ENCODE data around the gene BBS4.
"Not testable (repeated sequence)": the region's sequence is repeated elsewhere in the genome, so short reads cannot be mapped to it uniquely, and the experiment has no call there.

The BBS4 gene, protein sequence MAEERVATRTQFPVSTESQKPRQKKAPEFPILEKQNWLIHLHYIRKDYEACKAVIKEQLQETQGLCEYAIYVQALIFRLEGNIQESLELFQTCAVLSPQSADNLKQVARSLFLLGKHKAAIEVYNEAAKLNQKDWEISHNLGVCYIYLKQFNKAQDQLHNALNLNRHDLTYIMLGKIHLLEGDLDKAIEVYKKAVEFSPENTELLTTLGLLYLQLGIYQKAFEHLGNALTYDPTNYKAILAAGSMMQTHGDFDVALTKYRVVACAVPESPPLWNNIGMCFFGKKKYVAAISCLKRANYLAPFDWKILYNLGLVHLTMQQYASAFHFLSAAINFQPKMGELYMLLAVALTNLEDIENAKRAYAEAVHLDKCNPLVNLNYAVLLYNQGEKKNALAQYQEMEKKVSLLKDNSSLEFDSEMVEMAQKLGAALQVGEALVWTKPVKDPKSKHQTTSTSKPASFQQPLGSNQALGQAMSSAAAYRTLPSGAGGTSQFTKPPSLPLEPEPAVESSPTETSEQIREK
- total RNA-seq, result 12.0 to 20.3 (median 18.6) reads per million in 4 donors

DNA sequence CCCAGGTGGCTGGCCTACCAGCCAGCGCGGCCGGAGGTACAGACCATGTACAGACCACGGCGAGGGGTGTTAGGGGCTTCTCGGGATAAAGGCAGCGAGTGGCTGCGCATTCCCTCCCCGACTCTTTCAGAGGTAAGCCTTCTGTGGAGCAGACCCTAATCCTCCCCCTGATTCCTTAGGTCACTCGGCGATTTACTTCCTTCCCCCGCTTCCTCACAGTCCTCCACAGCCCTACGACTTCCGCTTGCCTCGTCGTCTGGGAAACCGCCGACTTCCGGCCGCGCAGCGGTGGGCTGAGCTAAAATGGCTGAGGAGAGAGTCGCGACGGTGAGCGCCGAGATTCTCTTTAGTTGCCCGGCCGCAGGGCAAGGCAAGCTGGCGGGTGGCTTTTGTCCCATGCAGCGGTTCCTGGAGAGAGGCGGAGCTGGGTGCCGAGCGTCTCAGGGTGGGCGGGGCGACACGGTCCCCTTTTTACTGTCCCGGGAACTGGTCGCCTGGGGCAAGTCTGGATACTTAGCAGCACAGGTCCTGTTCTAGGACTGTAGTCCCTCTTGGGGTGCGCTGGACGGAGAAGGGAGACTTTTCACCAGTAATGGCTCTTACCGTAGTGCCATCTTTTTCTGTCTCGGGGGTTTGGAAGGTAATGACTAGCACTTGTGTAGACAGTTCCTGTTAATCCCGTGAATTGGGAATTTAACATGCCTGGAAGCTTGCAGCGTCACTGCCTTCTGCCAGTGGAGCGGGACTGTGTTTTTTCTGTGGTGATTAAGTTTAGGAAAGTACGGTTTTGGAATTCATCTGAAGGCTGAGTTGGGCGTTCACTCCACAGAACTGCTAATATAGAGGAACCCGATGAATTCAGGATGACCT lies at the start of gene BBS4, which contains the start of gene HIGD2B:
TSS of gene BBS4 (plus strand) at position 283 of the 870 bp plus-strand sequence. CDS start at position 304, 21 bp downstream.
TSS of gene HIGD2B (minus strand) at position 258 of the 870 bp plus-strand sequence. CDS start 9,808 bp downstream, outside the sequence.
- DNase-seq, result peak; percentile 65 to 90 (median 76)

DNA sequence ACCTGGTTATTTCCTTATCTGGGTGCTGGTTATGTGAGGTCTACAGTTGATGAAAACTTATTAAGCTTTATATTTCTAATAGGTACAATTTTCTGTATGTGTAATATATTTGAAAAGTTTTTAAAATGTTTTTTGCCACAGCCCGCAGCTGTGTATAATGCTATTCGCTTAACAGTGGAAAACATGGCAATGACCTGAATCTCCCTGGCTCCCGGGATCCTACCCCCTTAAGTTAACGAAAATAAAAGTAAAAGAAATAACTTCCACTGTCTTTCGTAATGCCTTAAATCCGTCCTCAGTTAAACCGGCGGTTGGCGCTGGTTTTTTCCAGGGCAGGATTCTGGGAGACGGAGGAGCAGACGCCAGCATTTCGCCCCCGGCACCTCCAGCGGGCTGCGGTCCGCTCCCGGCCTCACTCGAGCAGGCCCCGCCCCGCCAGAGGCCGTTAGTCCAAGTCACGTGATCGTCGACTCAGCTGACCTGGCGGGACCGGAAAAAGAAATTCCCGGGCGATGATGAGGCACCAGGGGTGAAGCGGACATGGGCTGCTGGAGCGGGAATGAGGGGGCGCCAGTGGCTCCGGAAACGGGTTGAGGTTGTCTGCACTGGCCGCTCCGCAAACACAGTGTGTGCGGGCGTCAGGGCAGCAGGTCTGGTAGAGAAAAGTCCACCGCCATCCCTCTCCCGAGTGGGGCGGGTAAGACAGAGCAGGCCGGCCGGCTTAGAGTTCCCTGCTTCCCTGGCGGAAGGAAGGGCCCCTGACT lies 49.3 kb upstream of the BBS4 start:
- peak; percentile 35 to 76 (median 41) for DNase-seq

DNA sequence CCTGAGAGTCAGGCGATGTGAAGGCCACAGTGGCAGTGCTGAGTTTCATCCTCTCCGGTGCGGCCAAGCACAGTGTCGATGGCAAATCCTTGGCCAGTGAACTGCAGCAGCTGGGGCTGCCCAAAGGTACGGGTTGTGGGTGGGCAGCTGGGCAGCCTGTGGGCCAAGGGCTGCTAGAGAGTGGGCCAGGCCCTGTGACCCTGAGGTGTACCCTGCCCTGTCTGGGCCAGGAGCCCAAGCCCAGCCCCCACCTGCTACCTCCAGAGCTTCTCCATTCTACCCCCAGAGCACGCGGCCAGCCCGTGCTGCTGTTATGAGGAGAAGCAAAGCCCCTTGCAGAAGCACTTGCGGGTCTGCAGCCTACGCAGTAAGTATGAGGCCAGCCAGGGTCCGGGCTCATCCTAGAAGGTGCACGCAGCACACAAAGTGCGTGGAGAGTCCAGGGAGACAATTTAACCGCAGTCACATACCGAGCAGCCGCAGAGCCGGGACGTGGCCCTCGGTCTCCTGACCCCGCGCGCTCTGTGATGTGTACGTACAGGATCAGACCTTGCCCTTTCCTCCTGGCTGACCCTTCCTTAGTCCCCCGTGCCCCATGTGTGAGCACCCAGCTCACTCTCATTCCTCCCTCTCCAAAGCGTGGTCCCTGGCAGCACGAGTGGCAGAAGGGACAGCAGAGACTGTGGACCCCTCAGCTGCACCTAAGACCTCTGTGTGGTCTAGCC lies 46.1 kb upstream of the BBS4 start:
- DNase-seq, result not testable (repeated sequence)

DNA sequence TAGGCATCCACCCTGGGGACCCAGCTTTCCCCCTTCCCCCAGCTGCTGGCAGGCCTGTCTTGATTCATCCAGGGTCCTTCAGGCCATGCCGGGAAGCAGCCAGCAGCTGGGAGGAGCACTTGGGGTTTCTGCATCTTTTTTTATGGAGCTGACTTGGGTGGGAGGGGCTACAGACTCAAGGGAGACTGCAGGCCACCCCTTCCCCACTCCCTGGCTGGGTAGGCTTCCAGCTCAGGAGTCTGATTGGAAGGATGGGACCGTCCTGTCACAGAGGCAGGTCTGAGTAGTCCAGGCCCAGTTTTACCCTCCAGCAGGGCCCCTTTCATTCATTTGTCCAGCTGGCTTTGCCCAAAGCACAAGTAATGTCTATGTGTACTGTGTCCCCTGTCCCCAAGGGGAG lies 43.7 kb upstream of the BBS4 start:
- not testable (repeated sequence) for DNase-seq

DNA sequence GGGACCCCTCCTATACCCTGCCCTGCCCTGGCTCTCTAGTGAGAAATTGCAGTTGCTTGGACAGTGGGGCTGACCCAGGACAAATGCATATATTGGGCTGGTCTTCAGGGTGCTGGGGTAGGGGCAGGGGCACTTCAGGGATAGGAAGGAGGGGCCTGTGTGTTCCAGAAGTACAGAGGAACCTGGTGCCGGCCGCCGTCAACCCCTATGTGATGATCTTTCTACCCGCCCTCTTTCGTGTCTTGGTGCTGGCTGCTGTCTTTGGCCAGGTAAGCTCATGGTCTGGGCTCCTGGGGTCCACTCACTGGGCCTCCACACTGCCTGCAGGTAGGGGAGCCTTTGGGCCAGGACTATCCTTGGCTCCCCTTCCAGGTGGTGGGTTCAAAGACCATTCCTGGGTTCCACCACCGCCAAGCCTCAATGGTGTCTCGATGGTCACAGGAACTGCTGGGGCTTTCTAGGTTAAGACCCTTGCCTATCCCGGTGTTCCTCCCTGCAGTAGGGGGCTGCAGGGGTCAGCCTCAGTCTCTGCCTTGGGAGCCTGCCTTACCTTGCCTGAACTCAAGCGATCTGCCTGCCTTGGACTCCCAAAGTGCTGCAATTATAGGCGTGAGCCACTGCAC lies 37.3 kb upstream of the BBS4 start:
- DNase-seq, result not testable (repeated sequence)

DNA sequence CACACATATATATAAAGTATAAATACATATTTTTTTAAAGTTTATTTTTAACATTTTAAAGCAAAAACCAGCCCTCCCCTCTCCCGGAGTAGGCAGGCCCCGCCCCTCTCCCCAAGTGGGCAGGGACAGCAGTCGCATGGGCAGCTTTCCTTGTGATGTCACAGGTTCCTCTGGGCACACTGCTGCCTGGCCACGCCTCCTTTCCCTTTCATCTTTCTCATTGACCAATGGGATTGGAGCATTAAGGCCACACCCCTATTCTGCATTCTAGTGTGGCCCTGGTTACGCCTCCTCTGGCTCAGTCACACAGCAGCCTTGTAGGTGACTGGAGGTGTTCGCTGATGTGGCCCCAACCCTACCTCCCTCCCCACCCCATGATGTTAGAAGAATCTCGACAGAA lies 31.6 kb upstream of the BBS4 start, which contains the start of gene GOLGA6B:
TSS of gene GOLGA6B (plus strand) at position 301 of the 400 bp plus-strand sequence. CDS start at position 342, 41 bp downstream.
- DNase-seq, result not testable (repeated sequence)

DNA sequence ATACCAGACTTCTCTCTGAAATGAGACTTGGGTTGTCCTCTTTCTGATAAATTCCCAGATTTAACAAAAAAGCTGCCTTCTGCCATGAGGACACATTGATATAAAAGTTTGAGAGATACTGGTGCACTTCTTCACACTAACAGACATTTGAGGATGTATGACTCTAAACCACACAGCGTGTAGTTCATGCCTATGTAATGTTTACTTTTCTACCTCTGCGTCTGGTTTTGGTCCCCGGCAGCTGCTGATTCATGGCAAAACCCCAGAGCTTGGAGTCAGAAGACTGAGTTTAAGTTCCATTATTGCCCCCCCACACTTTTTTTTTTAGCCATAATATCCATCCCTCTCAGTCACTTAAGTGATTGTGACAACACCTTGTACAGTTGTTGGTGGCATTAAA lies 30.0 kb upstream of the BBS4 start:
- DNase-seq, result not testable (repeated sequence)

DNA sequence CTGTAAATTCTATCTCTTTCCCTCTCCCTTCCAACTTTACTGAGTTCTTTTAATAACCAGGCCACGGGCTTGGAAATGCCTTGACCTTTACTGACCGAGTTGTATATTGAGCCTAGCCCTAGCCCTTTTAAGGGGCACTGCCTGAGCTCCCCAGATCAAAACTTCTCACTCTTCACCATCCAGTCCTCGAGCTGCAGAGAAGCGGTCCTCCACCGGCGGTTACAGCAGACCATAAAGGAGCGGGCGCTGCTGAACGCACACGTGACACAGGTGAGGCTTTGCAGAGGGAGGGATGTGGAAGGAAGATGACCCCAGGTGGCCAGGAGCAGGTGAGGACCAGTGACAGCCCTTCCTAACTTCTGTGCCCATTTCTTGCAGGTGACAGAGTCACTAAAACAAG lies 24.9 kb upstream of the BBS4 start:
- not testable (repeated sequence) for DNase-seq

DNA sequence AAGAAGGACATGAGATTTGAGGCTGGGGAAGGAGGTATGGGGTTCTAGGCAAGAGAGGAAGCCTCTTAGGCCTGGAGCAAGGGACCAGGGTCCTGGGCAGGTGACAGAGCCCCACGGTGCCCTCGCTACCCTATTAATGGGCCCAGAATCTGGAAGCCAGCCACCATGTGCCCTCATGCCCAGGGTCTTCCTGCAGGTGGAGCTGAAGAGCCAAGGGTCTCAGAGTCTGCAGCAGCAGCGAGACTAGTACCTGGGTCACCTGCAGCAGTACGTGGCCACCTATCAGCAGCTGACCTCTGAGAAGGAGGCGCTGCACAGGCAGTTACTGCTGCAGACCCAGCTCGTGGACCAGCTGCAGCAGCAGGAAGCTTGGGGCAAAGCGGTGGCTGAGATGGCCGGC lies 22.1 kb upstream of the BBS4 start:
- DNase-seq, result not testable (repeated sequence)

DNA sequence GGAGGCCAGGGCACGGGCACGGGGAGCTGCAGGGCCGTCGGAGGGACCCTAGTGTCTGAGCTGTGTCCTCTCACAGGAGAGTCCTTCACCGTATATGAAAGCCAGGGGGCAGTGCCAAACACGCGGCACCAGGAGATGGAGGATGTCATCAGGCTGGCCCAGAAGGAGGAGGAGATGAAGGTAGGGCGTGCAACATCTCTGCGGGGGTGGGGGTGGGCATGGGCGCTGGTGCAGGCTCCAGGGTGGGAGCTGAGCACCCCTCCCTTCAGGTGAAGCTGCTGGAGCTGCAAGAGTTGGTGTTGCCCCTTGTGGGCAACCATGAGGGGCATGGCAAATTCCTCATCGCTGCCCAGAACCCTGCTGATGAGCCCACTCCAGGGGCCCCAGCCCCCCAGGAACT lies 20.3 kb upstream of the BBS4 start:
- not testable (repeated sequence) for DNase-seq

DNA sequence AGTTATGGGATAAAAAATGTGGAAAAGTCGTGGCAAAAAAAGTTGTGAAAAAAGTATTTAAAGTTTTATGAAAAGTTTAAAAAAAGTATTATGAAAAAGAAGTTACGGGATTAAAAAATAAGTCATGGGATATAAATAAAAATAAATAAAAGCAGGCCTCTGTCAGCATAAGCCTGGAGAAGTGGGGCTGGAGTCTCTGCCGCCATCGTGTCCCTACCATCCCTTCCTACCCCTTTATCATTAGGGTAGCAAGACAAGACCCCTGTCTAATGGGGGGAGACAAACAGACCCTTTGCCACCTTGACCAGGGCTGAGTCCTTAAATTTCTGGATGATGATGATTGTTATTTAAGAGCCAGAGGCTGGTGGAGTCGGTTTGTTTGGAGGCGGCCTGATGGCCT lies 16.2 kb upstream of the BBS4 start:
- DNase-seq, result not testable (repeated sequence)

DNA sequence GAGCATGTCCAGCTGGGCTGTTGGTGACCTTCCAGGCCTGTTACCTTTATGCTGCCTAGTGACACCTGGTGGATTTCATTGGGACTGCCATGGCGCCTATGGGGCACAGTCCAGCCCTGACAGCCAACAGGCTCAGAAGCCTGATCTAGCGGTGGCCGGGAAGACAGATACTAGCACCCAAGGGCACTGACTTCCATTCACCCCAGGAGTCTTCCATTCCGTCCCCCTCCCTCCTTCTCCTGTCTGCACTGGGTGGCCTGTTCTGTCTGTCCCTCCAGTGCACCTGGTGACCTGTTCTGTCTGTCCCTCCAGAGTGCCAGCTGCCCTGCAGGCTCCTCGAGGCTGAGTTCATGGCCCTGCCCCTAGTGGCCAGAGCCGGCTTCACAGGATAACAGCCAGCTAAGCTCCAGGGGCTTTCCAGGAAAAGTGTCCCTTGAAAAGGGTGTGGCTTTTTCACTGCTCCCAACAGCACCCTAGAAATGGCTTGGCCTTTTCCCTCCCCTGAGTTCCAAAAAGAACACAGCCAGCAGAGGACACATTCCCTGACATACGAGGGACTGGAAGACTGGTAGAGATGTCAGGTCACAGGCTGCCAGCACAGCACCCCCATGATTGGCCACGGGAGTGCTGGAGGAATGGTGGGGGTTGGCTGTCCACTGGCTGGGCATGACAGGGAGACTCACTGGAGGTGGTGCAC lies 15.2 kb upstream of the BBS4 start:
- DNase-seq, result peak; percentile 28 to 63 (median 56)

DNA sequence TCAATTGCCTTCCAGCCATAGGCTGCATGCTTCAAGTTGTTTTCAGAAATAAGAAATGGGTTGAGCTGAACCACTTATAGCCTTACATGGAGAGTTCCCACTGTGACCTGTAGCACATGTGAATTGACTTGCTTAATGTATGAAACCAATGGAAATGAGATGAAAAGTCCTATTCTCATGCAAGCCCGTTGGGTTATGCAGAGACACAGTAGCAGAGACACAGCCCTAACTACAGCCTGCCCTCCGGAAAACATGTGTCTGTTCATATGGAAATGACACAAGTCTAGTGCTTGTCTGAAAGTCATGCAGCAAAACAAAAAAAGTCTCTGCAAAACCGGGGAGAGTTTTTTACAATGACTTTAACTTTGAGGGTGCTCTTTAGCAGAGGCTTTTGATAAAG lies 14.5 kb upstream of the BBS4 start:
- no peak for DNase-seq

DNA sequence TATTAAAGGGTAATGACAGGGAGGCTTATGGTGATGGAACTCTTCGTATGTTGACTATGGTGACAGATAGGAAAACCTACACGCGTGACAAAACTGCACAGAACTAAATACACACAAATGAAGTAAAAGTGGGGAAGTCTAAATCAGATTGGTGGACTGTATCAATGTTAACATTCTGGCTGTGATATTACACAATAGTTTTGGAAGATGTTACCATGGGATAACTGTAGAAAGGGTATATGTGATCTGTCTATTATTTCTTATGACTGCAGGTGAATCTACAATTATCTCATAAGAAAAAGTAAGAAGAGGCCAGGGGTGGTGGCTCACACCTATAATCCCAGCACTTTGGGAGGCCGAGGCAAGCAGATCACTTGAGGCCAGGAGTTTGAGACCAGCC lies 9.2 kb upstream of the BBS4 start:
- no peak for DNase-seq

DNA sequence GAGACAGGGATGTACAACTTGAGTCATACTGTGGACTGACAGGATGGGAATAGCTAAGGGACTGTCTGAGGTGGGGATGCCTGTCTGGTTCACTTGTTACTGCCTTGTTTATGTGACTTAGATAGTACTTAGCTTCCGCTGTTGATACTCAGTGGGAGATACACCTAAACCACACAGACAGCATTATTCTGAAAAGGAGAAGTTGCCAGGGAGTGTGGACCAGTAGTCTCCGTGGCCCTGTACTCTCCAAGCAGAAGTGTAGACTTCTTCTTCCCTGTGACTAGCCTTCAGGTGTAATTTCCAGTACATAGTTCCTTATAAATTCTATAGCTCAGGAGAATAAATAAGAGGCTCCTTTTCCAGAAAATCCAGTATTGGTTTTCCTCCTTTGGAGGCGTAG lies 5.1 kb upstream of the BBS4 start:
- DNase-seq, result no peak

DNA sequence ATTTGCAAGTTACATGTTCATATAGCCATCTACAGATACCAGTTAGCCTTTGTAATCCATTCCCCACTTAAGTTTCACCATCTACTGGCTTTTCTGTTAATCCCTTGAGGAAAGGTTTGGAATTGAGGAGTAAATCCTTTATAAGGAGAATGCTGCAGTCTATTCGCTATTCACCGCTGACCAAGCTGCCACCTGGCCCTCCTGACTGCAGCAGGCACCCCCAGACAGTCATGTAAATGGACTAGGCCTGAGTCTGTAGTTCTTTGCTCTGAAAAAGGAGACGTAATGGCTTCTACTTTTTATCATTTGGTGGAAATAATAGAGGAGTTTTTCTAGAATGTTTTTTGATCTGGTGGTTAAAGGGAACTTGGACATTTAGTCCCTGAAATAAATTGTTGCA lies 3.2 kb upstream of the BBS4 start:
- DNase-seq, result no peak

DNA sequence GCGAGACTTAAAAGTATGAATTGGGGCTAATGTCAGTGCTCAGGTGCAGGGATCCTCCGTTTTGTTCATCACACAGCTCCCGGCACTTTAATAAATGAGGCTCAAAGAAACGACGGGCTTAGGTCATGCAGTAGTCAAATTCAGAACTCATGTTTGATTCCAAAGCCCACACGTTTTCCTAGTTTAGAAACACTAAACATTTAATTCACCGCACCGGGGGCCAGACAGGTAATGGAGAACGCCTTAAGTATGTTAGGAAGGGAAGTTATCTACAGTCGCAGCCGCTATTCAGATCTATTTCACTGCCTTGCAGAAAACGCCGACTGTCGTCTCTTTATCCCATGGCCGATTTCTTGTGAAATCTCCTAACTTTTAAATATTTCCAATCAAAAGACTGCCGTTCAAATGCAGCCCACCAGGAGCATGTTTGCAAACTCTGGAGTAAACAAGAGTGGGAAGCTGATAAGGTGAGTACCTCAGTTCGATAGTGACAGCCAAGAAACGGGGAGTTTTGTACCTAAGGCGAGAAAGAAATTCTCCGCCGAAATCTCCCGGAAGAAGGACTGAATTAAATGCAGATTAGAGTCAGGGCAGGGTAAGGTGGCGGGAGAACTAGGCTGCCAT lies 594 bp upstream of the BBS4 start:
- peak in 1 of 5 donors; percentile 0 for DNase-seq

DNA sequence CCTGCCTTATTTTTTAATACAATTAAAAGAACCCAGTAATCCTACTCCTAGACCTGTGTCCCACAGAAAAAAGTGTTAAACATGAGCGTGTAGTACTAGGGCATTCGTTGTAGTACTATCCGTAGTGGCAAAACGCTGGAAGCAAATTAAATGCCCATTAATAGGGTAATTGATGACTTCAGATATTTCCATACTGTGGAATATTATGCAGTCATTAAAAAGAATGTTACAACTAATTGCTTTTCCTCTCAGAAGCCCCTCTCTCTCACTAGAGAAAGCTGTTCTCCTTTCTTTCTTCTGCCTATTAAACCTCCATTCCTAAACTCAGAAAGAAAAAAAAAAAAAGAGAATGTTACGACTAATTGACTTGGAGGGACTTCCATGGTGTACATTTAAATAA lies 2.7 kb downstream of the BBS4 start:
- DNase-seq, result no peak

DNA sequence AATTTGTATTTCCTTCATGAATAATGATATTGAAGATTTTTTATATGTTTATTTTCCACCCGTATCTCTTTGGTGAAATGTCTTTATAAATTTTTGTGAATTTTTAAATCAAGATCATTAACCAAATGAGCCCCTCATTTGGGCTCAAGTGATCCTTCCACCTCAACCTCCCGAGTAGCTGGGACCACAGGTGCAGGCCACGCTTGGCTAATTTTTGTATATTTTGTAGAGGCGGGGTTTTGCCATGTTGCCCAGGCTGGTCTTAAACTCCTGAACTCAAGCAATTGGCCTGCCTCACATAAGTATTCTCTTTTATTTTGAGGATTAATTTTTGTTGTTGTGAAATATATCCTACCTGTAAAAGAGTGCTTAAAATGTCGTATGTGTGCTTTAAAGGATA lies 4.9 kb downstream of the BBS4 start:
- no peak for DNase-seq

DNA sequence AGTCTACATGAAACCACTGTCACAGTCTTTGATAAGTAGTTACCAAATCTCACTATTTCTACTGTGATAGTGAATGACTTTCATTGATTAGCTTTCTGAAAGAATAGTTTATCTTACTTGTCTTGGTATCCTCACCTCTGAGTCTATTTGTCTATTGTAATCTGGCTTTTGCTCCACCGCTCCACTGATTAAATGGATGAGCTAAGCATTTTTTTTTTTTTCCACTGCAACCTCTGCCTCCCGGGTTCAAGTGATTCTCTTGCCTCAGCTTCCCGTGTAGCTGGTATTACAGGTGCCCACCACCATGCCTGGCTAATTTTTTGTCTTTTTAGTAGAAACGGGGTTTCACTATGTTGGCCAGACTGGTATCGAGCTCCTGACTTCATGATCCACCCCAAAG lies 12.9 kb downstream of the BBS4 start:
- DNase-seq, result no peak

All from T-helper 1 cell (primary cell).